Measurements from ENCODE around the gene MAP3K9. TPM values are rescaled to one million over a fixed set of nuclear protein-coding genes. Genes with fewer than 3 reads are reported as not detected.

MAP3K9 gene
- total RNA-seq, 4 donors from 2014 or later = 0.20 to 1.5 (median 0.59) TPM

DNA sequence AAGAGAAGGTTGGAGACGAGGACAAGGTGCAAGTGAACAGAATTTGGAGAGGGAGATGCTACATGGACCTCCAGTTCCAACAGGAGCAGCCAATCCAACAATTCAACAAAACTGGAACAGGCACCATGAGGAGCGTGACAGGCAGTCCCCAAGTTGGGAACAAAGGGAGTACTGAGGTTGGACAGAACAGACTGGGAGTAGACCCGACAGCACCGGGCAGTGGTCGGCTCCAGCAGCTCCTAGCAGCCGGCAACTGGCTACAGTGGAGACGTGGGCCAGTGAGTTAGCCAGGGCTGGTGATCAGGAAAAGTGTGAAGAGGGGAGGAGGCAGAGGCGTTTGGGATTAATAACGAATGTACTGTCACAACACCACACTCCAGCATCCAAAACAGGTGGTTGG, 16.4 kb downstream of the MAP3K9 start:
- Histone ChIP-seq H3K36me3 (no peaks in the 10 kb centered on the region), H3K9me3 (no peaks in the 10 kb centered on the region), H3K4me1 (peaks cover 0 to 9% (median 2%) of the 10 kb centered on the region in 4 donors), H3K27me3 (no peaks in the 10 kb centered on the region), H3K27ac (no peak overlapping the region), H3K4me3 (no peak overlapping the region)
- TF ChIP-seq POLR2A (IDR thresholded peaks at IDR 0.05) = no peak
- no peak for DNase-seq (ENCODE audit: low spot score in 2 of 2)
- WGBS, 2 donors = 64 to 65% methylated on average over 9 of the region's 9 CpGs

DNA sequence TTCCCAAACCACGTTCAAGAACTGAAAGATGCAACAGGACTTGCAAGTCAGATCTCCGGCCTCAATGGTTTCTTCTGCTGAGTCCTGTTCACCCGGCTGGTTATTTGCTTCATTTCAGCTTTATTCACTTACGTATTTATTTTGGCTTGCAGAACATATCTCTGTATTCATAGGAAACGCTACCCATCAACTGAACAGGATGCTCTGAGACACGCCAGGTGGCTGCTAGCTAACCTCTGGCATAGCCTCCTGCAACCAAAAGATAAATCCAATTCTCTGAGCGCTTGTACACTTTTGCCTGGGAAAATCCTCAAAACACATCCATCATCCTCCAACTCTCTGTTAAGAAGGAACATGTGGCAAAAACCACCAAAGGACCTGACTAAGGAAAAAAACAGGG, 17.3 kb downstream of the MAP3K9 start:
- DNase-seq (ENCODE audit: low spot score in 2 of 2) = no peak
- TF ChIP-seq EP300 (IDR thresholded peaks at IDR 0.05) (no peak), POLR2A (IDR thresholded peaks at IDR 0.05) (no peak)
- TF ChIP-seq, protein P1, sequence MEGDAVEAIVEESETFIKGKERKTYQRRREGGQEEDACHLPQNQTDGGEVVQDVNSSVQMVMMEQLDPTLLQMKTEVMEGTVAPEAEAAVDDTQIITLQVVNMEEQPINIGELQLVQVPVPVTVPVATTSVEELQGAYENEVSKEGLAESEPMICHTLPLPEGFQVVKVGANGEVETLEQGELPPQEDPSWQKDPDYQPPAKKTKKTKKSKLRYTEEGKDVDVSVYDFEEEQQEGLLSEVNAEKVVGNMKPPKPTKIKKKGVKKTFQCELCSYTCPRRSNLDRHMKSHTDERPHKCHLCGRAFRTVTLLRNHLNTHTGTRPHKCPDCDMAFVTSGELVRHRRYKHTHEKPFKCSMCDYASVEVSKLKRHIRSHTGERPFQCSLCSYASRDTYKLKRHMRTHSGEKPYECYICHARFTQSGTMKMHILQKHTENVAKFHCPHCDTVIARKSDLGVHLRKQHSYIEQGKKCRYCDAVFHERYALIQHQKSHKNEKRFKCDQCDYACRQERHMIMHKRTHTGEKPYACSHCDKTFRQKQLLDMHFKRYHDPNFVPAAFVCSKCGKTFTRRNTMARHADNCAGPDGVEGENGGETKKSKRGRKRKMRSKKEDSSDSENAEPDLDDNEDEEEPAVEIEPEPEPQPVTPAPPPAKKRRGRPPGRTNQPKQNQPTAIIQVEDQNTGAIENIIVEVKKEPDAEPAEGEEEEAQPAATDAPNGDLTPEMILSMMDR (IDR thresholded peaks at IDR 0.05) = no peak
- no peaks in the 10 kb centered on the region for H3K9me3 ChIP-seq
- H3K36me3 ChIP-seq = no peaks in the 10 kb centered on the region
- peaks cover 0 to 9% (median 2%) of the 10 kb centered on the region in 4 donors for H3K4me1 ChIP-seq
- H3K27me3 ChIP-seq = no peaks in the 10 kb centered on the region
- 81 to 87% methylated on average over 7 of the region's 7 CpGs for WGBS, 2 donors
- H3K4me3 ChIP-seq = no peak overlapping the region
- H3K27ac ChIP-seq = no peak overlapping the region

DNA sequence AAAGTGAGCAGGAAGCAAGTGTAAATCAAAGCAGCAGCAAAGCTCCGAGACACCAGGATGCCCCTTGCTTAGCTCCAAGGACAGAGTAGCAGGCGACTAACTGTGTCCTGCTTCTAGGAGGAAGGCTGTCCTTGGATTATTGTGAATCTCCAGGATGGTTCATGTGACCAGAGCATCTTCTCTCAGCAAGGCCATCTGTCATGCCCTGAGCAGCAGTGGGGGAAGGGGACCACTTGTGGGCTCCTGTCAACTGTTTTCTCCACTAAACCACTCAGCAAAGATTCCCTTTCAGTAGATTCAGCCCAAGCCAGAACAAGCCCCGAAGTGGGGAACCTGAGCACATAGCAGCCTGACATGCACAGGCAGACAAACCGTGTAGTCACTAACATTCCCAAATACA, 19.4 kb downstream of the MAP3K9 start:
- WGBS, 2 donors = 74 to 76% methylated on average over 4 of the region's 4 CpGs

DNA sequence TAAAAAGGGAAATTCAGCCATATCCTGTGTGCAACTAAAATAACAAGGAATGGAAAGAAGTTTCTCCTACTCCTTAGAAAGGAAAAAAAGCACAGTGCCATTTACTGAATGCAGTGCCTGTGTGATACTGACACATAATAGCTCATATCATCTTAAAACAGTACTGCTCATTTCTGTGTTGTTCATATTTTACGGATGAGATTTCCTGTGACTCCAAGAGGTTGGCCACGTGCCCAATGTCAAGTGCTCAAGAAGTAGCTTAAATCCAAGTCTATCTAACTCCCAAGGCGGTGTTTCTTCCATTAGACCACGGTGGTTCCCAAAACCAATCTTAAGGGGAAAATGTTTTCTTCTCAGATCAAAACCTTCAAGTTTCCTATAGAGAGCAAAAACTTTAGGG, 20.0 kb downstream of the MAP3K9 start:
- Histone ChIP-seq H3K27me3 (no peaks in the 10 kb centered on the region), H3K27ac (no peak overlapping the region), H3K4me1 (peaks cover 0 to 9% (median 2%) of the 10 kb centered on the region in 4 donors), H3K36me3 (no peaks in the 10 kb centered on the region), H3K9me3 (no peaks in the 10 kb centered on the region), H3K4me3 (no peak overlapping the region)
- 18% methylated on average over 4 of the region's 4 CpGs for WGBS, 2 donors
- DNase-seq (ENCODE audit: low spot score in 2 of 2) = peak in 1 of 2 donors; percentile 8
- no peak for TF ChIP-seq POLR2A (IDR thresholded peaks at IDR 0.05)
- TF ChIP-seq EP300 (IDR thresholded peaks at IDR 0.05) = no peak
- TF ChIP-seq, protein P1 (IDR thresholded peaks at IDR 0.05) = no peak

More for the DNA sequence above, 19.4 kb downstream of the MAP3K9 start:
- peaks cover 0 to 9% (median 2%) of the 10 kb centered on the region in 4 donors for H3K4me1 ChIP-seq
- H3K36me3 ChIP-seq = no peaks in the 10 kb centered on the region
- TF ChIP-seq EP300 (IDR thresholded peaks at IDR 0.05) = no peak
- TF ChIP-seq POLR2A (IDR thresholded peaks at IDR 0.05) = no peak
- TF ChIP-seq, protein P1 (IDR thresholded peaks at IDR 0.05) = no peak
- no peak overlapping the region for H3K27ac ChIP-seq
- no peak overlapping the region for H3K4me3 ChIP-seq
- no peak for DNase-seq (ENCODE audit: low spot score in 2 of 2)
- no peaks in the 10 kb centered on the region for H3K9me3 ChIP-seq
- no peaks in the 10 kb centered on the region for H3K27me3 ChIP-seq

DNA sequence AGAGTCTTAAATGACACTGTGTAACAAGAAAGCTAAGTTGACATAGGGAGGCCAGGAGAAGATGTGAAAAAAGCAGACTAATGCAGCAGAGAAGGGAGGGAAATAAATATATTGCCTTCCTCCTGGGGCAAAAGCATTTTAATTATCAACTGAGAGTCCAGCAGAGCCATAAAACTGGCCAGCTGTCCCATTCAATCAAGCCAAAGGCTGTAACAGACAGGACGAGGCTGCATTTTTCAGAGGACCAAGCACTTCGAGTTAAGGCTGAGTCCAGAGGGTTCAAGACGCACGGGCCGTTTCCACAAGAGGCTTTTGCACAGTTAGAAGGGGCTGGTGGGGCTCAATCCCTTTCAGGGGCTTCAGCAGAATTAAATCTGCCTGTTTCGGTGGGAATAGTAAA, 20.4 kb downstream of the MAP3K9 start:
- Histone ChIP-seq H3K27ac (no peak overlapping the region), H3K4me3 (no peak overlapping the region), H3K4me1 (peaks cover 0 to 9% (median 2%) of the 10 kb centered on the region in 4 donors), H3K27me3 (no peaks in the 10 kb centered on the region), H3K36me3 (no peaks in the 10 kb centered on the region), H3K9me3 (no peaks in the 10 kb centered on the region)
- no peak for DNase-seq (ENCODE audit: low spot score in 2 of 2)
- TF ChIP-seq POLR2A (IDR thresholded peaks at IDR 0.05) (no peak), EP300 (IDR thresholded peaks at IDR 0.05) (no peak)
- TF ChIP-seq, protein P1 (IDR thresholded peaks at IDR 0.05) = no peak
- WGBS, 2 donors = 25 to 26% methylated on average over 6 of the region's 6 CpGs

DNA sequence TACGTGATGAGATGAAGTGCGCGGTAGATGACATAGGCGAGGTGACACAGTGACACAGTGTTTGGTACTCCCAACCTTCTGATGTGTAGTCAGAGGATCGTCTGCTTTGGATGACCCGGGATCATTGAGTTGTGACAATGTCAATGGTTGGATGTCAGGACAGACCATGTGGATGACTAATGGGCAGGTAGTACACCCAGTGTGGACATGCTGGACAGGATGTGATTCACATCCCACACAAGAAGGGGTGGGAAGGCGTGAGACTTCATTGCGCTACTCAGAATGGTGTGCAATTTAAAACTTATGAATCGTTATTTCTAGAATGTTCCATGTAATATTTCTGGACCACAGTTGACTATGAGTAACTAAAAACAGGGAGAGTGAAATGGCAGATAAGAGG, 23.8 kb downstream of the MAP3K9 start:
- Histone ChIP-seq H3K4me1 (peaks cover 0 to 9% (median 2%) of the 10 kb centered on the region in 4 donors), H3K27me3 (no peaks in the 10 kb centered on the region), H3K36me3 (no peaks in the 10 kb centered on the region), H3K9me3 (no peaks in the 10 kb centered on the region), H3K4me3 (no peak overlapping the region), H3K27ac (no peak overlapping the region)
- WGBS, 2 donors = 92 to 96% methylated on average over 9 of the region's 9 CpGs
- DNase-seq (ENCODE audit: low spot score in 2 of 2) = no peak
- TF ChIP-seq POLR2A (IDR thresholded peaks at IDR 0.05) = no peak
- TF ChIP-seq, protein P1 (IDR thresholded peaks at IDR 0.05) = no peak
- TF ChIP-seq EP300 (IDR thresholded peaks at IDR 0.05) = no peak
